K562 (cell line): ENCODE data around the gene NUFIP1. TPM values are rescaled to one million over a fixed set of nuclear protein-coding genes. Genes with fewer than 3 reads are reported as not detected.

Experiments used
- ATAC-seq: fragments of 200-7000 bp; cut with Tn5 transposase; 3 replicates; pipeline ENCODE4 v1.9.1; 2020; ENCODE audit warnings: moderate library complexity
- BruUV-seq: library from RNA; stranded (reverse); fragments of 400-500 nt; replicated peaks from 2 replicates; lab custom pipeline; 2021; lab: Mats Ljungman, UMichigan
- CTCF ChIA-PET: fragments of 300-600 bp; formaldehyde crosslinking; extraction: SDS; loops from one replicate; lab custom pipeline; 2021; ENCODE audit warnings: low intra/inter-chr PET ratio; lab: Yijun Ruan, JAX
- POLR2A ChIA-PET: fragments of 300-600, 350-650 bp; sonication (Branson Sonifier 250); formaldehyde crosslinking; extraction: SDS; loops from one replicate; lab custom pipeline; 2021; ENCODE audit warnings: antibody characterized with exemption, inconsistent platforms; lab: Yijun Ruan, JAX
- DNase-seq, 4 experiments: peaks; one replicate each; pipeline versions ENCODE4 v3.0.0 to v3.0.0-alpha.2; 2011 to 2018; ENCODE audit warnings: low spot score in 3 of 4, mixed read lengths in 3 of 4; ENCODE audit errors: extremely low read depth in 1 of 4
- FAIRE-seq: peaks from 2 replicates; lab custom pipeline; 2011; peaks lifted over from hg19 to GRCh38; lab: Jason Lieb, UNC
- H2AFZ ChIP-seq: 2 replicates; pipeline ENCODE4 v1.6.0; 2011; ENCODE audit warnings: low read depth, low read length, control low read depth, inconsistent platforms
- H3K27ac ChIP-seq: fragments of 200-600 bp; 3 replicates; pipeline ENCODE4 v1.8.0; 2011; ENCODE audit warnings: low read depth, mild to moderate bottlenecking, control low read depth, inconsistent platforms, low read length, moderate library complexity, mixed read lengths; ENCODE audit errors: extremely low read depth
- H3K27me3 ChIP-seq, 2 experiments: fragments of 300-600 bp in 1 of 2; 2 replicates in 1 of 2; 3 replicates in 1 of 2; pipeline versions ENCODE4 v1.6.0 to v1.8.0; 2011; ENCODE audit warnings: inconsistent platforms in 2 of 2, low read length in 2 of 2, mild to moderate bottlenecking in 1 of 2, mixed read lengths in 1 of 2, moderate library complexity in 1 of 2; ENCODE audit not compliant: control insufficient read depth in 2 of 2, insufficient read depth in 2 of 2
- H3K36me3 ChIP-seq: fragments of 300-600 bp; 3 replicates; pipeline ENCODE4 v1.8.0; 2011; ENCODE audit warnings: mild to moderate bottlenecking, low read length, inconsistent platforms; ENCODE audit not compliant: control insufficient read depth, insufficient read depth
- H3K4me1 ChIP-seq, 2 experiments: fragments of 200-600 bp in 1 of 2; replicated peaks in 1 of 2; 2 replicates in 1 of 2; 3 replicates in 1 of 2; pipeline versions ENCODE4 v1.5.1 to v1.8.0; 2011; ENCODE audit warnings: inconsistent platforms in 2 of 2, low read length in 2 of 2, mild to moderate bottlenecking in 1 of 2, mixed read lengths in 1 of 2, moderate library complexity in 1 of 2; ENCODE audit not compliant: control insufficient read depth in 2 of 2, insufficient read depth in 2 of 2
- H3K4me2 ChIP-seq: 2 replicates; pipeline ENCODE4 v1.6.1; 2011; ENCODE audit warnings: low read length, control low read depth, inconsistent platforms, mixed read lengths; ENCODE audit not compliant: insufficient read depth
- H3K4me3 ChIP-seq: fragments of 200-600 bp; sonication (generic), shearing (Covaris generic); 2 replicates; pipeline ENCODE4 v1.5.1; 2016; ENCODE audit warnings: control low read depth, inconsistent platforms
- H3K79me2 ChIP-seq: fragments of 200-600 bp; 3 replicates; pipeline ENCODE4 v1.8.0; 2011; ENCODE audit warnings: low read length, inconsistent platforms; ENCODE audit not compliant: control insufficient read depth, insufficient read depth
- H3K9ac ChIP-seq, 2 experiments: 2 replicates each; pipeline versions ENCODE4 v1.6.0 to v1.6.1; 2011; ENCODE audit warnings: low read depth in 2 of 2, low read length in 2 of 2, control low read depth in 1 of 2, inconsistent platforms in 1 of 2, mild to moderate bottlenecking in 1 of 2, mixed read lengths in 1 of 2; ENCODE audit not compliant: insufficient read depth in 1 of 2
- H3K9me1 ChIP-seq: one replicate; pipeline ENCODE4 v1.6.0; 2011; ENCODE audit warnings: inconsistent platforms, mild to moderate bottlenecking, low read length, moderate library complexity; ENCODE audit not compliant: control insufficient read depth, insufficient read depth
- H3K9me3 ChIP-seq: replicated peaks from 2 replicates; pipeline ENCODE4 v1.5.1; 2011; ENCODE audit warnings: low read depth, low read length, inconsistent platforms; ENCODE audit not compliant: control insufficient read depth, insufficient read depth
- H4K20me1 ChIP-seq: replicated peaks from 2 replicates; pipeline ENCODE4 v1.6.1; 2011; ENCODE audit warnings: low read length, inconsistent platforms, mixed read lengths; ENCODE audit not compliant: control insufficient read depth, insufficient read depth
- CTCF ChIP-seq, 3 experiments: IDR thresholded peaks in 2 of 3; conservative IDR thresholded peaks in 1 of 3; 2 replicates each; pipeline ENCODE4 v1.5.1; 2011 to 2012; ENCODE audit warnings: low read length in 3 of 3, mild to moderate bottlenecking in 3 of 3, control low read depth in 2 of 3, improper control_type of control experiment in 1 of 3, inconsistent platforms in 1 of 3, low read depth in 1 of 3, mixed read lengths in 1 of 3, moderate library complexity in 1 of 3; ENCODE audit not compliant: insufficient read depth in 2 of 3
- CTCFL ChIP-seq: IDR thresholded peaks from 2 replicates; pipeline ENCODE4 v1.6.1; 2011; ENCODE audit warnings: borderline replicate concordance, low read depth, mild to moderate bottlenecking, moderate library complexity, low read length; ENCODE audit not compliant: insufficient read depth, poor library complexity, severe bottlenecking
- E2F3 ChIP-seq: fragments of 250-450 bp; sonication (Bioruptor Pico); IDR thresholded peaks from 2 replicates; pipeline ENCODE4 v1.4.0; 2020; ENCODE audit warnings: mild to moderate bottlenecking
- KDM1A ChIP-seq, 2 experiments: fragments of 450-650 bp; IDR thresholded peaks; 2 replicates each; pipeline ENCODE4 v1.6.1; 2016; ENCODE audit warnings: mild to moderate bottlenecking in 2 of 2
- PRDM10 ChIP-seq: fragments of 450-650 bp; IDR thresholded peaks from 2 replicates; pipeline ENCODE4 v1.6.1; 2018; ENCODE audit not compliant: partially characterized antibody
- RAD21 ChIP-seq, 2 experiments: fragments of 250-450 bp in 1 of 2; fragments of 450-650 bp in 1 of 2; sonication (Bioruptor Pico) in 1 of 2; formaldehyde crosslinking in 1 of 2; IDR thresholded peaks in 1 of 2; conservative IDR thresholded peaks in 1 of 2; 2 replicates each; pipeline versions ENCODE4 v1.4.0 to v1.8.0; 2020 to 2022; ENCODE audit warnings: mild to moderate bottlenecking in 2 of 2, moderate library complexity in 1 of 2
- ZNF212 ChIP-seq: fragments of 450-650 bp; formaldehyde crosslinking; IDR thresholded peaks from 2 replicates; pipeline ENCODE4 v1.4.0; 2020; ENCODE audit warnings: mild to moderate bottlenecking
- WGBS: fragments of 100-300 bp; shearing (Covaris generic); methylation state at CpG from one replicate; pipeline ENCODE4 v1.1.6; 2016; ENCODE audit warnings: low coverage, mixed read lengths; ENCODE audit not compliant: insufficient coverage; ENCODE audit errors: missing lambda C conversion rate; 5-methylcytosine and 5-hydroxymethylcytosine counted together
- in situ Hi-C: fragments of 300-500 bp; cut with MboI; formaldehyde crosslinking; loops from 4 replicates; pipeline ENCODE4 v1.15.0; 2018; ENCODE audit warnings: inconsistent platforms, mixed read lengths
- intact Hi-C: fragments of 100-400 bp; cut with micrococcal nuclease; formaldehyde crosslinking; loops from 2 replicates; pipeline ENCODE4 v1.14.2; 2022
- polyA plus RNA-seq, 8 experiments: library from polyadenylated mRNA; depleted of rRNA in 4 of 8; stranded (reverse) in 5 of 8; unstranded in 3 of 8; fragments of >200 nt; fragmentation: Nextera tagmentation in 2 of 8; fragmentation: Illumina TruSeq in 1 of 8; extraction: Ambion mirVana in 2 of 8; extraction: Trizol in 1 of 8; gene quantifications; 2 replicates each; pipeline versions ENCODE4 v1.2.1 to v1.2.3, GENCODE V29; 2011 to 2014; ENCODE audit warnings: inconsistent platforms in 1 of 8, missing spikeins in 1 of 8
- total RNA-seq, 7 experiments: library from RNA; depleted of rRNA in 6 of 7; stranded (reverse); fragments of >200 nt in 6 of 7; fragmentation: Illumina TruSeq in 2 of 7; extraction: Trizol in 2 of 7; gene quantifications; 2 replicates each; pipeline versions ENCODE4 v1.2.1 to v1.2.3, GENCODE V29; 2011 to 2021; ENCODE audit warnings: low replicate concordance in 1 of 7

Gene NUFIP1
- total and polyA plus RNA-seq, 9 of the 15 experiments (the other 6 are each of a cell fraction or from before 2014, with no cell fraction given) = 2.6 to 9.7 (median 4.1) TPM

- Histone ChIP-seq H2AFZ (no peak overlapping the region), H3K27ac (no peak overlapping the region), H3K9me3 (no peaks in the 10 kb centered on the region), H3K36me3 (peaks cover 58% of the 10 kb centered on the region), H3K4me3 (no peak overlapping the region), H3K79me2 (no peaks in the 10 kb centered on the region), H4K20me1 (no peaks in the 10 kb centered on the region), H3K4me2 (no peak overlapping the region), H3K27me3 (no peaks in the 10 kb centered on the region), H3K9me1 (peaks cover 3% of the 10 kb centered on the region), H3K9ac (no peak overlapping the region), H3K4me1 (peaks cover 0 to 3% of the 10 kb centered on the region in 2 experiments; a peak in 1 of 5 replicates)
- 8% methylated on average over 3 of the region's 3 CpGs for WGBS
- POLR2A ChIA-PET = interaction anchor here (1.9 kb wide), 1 partner anchor 12 kb away, joined by 8 read pairs; no protein-coding TSS in a partner anchor
- DNase-seq (peak in 3 of 4 experiments; percentile 9 to 32 (median 15)), FAIRE-seq (no peak), ATAC-seq (no peak)
- CTCF ChIA-PET = interaction anchor here (0.6 to 1.6 kb wide), 7 partner anchors 329 to 1341 kb away, joined by 3 to 6 read pairs (median 3); no protein-coding TSS in a partner anchor
- intact Hi-C loops (loop anchor here (2.0 kb wide), 1 partner anchor 336 kb away; no protein-coding TSS in a partner anchor), in situ Hi-C loops (loop anchor here (10.0 kb wide), 1 partner anchor 488 kb away; no protein-coding TSS in a partner anchor)
- no peak for TF ChIP-seq KDM1A (IDR thresholded peaks at IDR 0.05)
- peak; percentile 27 to 48 (median 27); a peak in 3 of 6 replicates for TF ChIP-seq CTCF (IDR thresholded peaks at IDR 0.05 in 2 of 3, conservative IDR thresholded peaks at IDR 0.05 in 1 of 3; ENCODE audit: insufficient read depth in 2 of 3, low read depth in 1 of 3, low read length in 3 of 3)
- peak; percentile 21 to 39; a peak in 3 of 4 replicates for TF ChIP-seq RAD21 (CRISPR knock-in tag; conservative IDR thresholded peaks at IDR 0.05 in 1 of 2, IDR thresholded peaks at IDR 0.05 in 1 of 2)
- TF ChIP-seq PRDM10 = peak; percentile 37
- no peak for TF ChIP-seq ZNF212 (CRISPR knock-in tag)
- peak; percentile 22 for TF ChIP-seq CTCFL
- no peak for TF ChIP-seq E2F3 (CRISPR knock-in tag)
- BruUV-seq = no TSS peak
Measured at GRCh38 chr13:44972956-44973581, 16.2 kb downstream of the NUFIP1 start.
